ENCODE results near the gene PCLO.

Gene PCLO, protein sequence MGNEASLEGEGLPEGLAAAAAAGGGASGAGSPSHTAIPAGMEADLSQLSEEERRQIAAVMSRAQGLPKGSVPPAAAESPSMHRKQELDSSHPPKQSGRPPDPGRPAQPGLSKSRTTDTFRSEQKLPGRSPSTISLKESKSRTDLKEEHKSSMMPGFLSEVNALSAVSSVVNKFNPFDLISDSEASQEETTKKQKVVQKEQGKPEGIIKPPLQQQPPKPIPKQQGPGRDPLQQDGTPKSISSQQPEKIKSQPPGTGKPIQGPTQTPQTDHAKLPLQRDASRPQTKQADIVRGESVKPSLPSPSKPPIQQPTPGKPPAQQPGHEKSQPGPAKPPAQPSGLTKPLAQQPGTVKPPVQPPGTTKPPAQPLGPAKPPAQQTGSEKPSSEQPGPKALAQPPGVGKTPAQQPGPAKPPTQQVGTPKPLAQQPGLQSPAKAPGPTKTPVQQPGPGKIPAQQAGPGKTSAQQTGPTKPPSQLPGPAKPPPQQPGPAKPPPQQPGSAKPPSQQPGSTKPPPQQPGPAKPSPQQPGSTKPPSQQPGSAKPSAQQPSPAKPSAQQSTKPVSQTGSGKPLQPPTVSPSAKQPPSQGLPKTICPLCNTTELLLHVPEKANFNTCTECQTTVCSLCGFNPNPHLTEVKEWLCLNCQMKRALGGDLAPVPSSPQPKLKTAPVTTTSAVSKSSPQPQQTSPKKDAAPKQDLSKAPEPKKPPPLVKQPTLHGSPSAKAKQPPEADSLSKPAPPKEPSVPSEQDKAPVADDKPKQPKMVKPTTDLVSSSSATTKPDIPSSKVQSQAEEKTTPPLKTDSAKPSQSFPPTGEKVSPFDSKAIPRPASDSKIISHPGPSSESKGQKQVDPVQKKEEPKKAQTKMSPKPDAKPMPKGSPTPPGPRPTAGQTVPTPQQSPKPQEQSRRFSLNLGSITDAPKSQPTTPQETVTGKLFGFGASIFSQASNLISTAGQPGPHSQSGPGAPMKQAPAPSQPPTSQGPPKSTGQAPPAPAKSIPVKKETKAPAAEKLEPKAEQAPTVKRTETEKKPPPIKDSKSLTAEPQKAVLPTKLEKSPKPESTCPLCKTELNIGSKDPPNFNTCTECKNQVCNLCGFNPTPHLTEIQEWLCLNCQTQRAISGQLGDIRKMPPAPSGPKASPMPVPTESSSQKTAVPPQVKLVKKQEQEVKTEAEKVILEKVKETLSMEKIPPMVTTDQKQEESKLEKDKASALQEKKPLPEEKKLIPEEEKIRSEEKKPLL (N-terminal part only)

GRCh38 chr7:83162402-83163256 is at the start of gene PCLO:
PCLO (minus strand) TSS chr7:83162884; CDS start chr7:83162592, 292 bp downstream.
- DNase-seq (ENCODE audit: low spot score): peak; percentile 74
- H3K9me3 Mint-ChIP-seq: no peaks in the 10 kb centered on the region
- H3K4me1 Mint-ChIP-seq (ENCODE audit: low read depth): no peaks in the 10 kb centered on the region
- H3K4me3 Mint-ChIP-seq: peak within 1 kb of the TSS; percentile 59
- H3K27ac Mint-ChIP-seq: no peak within 1 kb of the TSS
- no peaks in the 10 kb centered on the region for H3K36me3 Mint-ChIP-seq (ENCODE audit: low read depth)
- H3K27me3 Mint-ChIP-seq (ENCODE audit: low read depth): peaks cover 15% of the 10 kb centered on the region

- Mint-ChIP-seq H3K4me1 (ENCODE audit: low read depth) (no peaks in the 10 kb centered on the region), H3K27me3 (ENCODE audit: low read depth) (no peaks in the 10 kb centered on the region), H3K36me3 (ENCODE audit: low read depth) (no peaks in the 10 kb centered on the region), H3K9me3 (no peaks in the 10 kb centered on the region), H3K4me3 (no peak overlapping the region), H3K27ac (no peak overlapping the region)
- DNase-seq (ENCODE audit: low spot score): no peak
Measured at GRCh38 chr7:83211685-83212084, 49.0 kb upstream of the PCLO start.

GRCh38 chr7:83210479-83210878 is 47.8 kb upstream of the PCLO start:
- Mint-ChIP-seq H3K9me3 (no peaks in the 10 kb centered on the region), H3K27me3 (ENCODE audit: low read depth) (no peaks in the 10 kb centered on the region), H3K36me3 (ENCODE audit: low read depth) (no peaks in the 10 kb centered on the region), H3K27ac (no peak overlapping the region), H3K4me3 (no peak overlapping the region), H3K4me1 (ENCODE audit: low read depth) (no peaks in the 10 kb centered on the region)
- DNase-seq (ENCODE audit: low spot score): no peak

DNA sequence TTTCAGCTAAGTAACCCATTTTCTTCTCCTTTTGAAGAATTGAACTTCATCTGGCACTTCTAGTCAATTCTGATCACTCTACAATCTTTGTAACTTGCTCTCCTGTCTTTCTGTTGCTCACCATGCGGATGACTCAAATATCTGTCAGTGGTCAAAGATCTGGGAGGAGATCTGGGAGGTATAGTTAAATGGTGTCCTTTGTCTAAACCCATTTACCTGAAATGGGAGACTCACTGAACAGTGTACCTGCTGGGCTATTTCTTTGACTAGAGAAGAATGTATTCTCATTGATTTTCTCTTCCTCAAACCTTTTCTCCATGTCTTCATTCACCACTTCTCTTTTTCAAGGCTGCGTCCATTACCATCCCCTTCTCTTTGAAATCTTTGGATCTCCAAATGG is 42.0 kb upstream of the PCLO start:
- H3K4me1 Mint-ChIP-seq (ENCODE audit: low read depth): no peaks in the 10 kb centered on the region
- H3K9me3 Mint-ChIP-seq: peaks cover 5% of the 10 kb centered on the region
- DNase-seq (ENCODE audit: low spot score): no peak
- no peak overlapping the region for H3K27ac Mint-ChIP-seq
- no peak overlapping the region for H3K4me3 Mint-ChIP-seq
- no peaks in the 10 kb centered on the region for H3K36me3 Mint-ChIP-seq (ENCODE audit: low read depth)
- no peaks in the 10 kb centered on the region for H3K27me3 Mint-ChIP-seq (ENCODE audit: low read depth)

DNA sequence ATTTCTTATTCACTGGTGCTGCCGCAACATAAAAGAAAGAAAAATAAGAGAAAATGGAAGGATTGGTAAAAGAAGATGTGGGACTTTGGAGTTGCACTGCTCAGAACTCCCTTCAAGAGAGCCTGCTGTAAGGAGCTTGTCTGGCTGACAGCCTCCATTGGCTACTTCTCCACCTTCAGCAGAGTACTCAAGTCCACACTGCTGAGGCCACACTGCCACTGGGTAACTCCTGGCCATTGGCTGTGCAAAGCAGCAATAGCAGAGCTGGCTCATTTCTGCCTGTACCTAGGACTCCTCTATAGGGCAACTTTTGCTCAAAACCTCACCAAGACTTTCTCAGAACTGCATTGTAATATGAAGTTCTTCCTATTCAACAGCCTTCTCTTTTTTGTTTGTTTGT is 38.7 kb upstream of the PCLO start:
- no peaks in the 10 kb centered on the region for H3K27me3 Mint-ChIP-seq (ENCODE audit: low read depth)
- H3K9me3 Mint-ChIP-seq: peaks cover 8% of the 10 kb centered on the region
- no peak overlapping the region for H3K27ac Mint-ChIP-seq
- no peaks in the 10 kb centered on the region for H3K4me1 Mint-ChIP-seq (ENCODE audit: low read depth)
- no peak for DNase-seq (ENCODE audit: low spot score)
- H3K36me3 Mint-ChIP-seq (ENCODE audit: low read depth): no peaks in the 10 kb centered on the region
- no peak overlapping the region for H3K4me3 Mint-ChIP-seq

DNA sequence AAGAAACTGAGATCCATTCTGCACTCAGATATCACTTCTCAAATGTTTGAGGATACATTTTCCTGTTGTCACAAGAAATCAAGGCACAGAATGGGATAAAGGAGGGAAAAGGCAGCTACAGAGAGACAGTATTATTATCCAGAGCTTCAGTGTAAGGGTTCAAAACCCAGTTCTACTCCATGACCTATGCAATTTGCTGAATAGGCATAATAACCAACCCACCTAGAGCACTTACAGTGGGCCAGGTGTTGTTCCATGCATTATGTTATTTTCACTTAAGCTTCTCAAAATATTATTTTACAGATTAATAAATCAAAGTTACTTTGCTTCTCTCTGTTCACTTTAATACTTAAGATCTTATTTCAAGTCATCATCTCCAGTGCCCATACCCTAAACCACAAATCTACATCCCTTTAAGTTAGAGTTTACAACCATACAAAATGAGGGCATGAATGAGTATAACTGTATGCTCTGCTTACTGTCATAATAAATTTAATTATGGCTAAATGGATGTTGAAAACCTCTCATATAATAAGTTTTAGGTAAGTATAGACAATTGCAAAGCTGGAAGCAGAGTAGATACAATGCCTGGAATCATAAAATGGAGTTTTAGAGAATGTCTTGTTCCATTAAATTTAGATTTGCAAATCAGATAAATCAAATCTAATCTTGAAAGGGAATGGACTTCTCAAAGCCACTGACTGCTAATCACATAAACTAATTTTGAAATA is 28.1 kb upstream of the PCLO start:
- Mint-ChIP-seq H3K4me1 (ENCODE audit: low read depth) (no peaks in the 10 kb centered on the region), H3K27ac (no peak overlapping the region), H3K27me3 (ENCODE audit: low read depth) (no peaks in the 10 kb centered on the region), H3K36me3 (ENCODE audit: low read depth) (no peaks in the 10 kb centered on the region), H3K4me3 (no peak overlapping the region), H3K9me3 (no peaks in the 10 kb centered on the region)
- DNase-seq (ENCODE audit: low spot score): no peak

DNA sequence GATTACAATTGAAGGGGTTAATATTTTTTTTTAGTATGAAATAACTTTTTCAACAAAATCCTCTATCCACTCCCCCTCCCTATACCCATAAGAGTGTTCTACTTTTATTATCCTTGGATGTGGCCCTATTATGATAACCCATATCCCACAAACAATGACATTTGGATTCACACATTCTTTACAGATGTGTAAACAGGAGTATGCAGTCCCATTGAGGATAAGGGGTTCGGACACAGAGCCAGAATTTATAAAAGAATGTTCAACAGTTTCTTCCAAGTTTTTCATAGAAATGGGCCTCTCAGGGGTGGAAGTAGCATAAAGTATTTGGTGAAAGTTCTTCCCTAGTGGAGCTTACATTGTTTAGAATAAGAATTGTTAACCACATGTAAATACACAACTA is 16.1 kb upstream of the PCLO start:
- Mint-ChIP-seq H3K9me3 (peaks cover 14% of the 10 kb centered on the region), H3K4me1 (ENCODE audit: low read depth) (no peaks in the 10 kb centered on the region)
- DNase-seq (ENCODE audit: low spot score): no peak

GRCh38 chr7:83178066-83178465 is 15.4 kb upstream of the PCLO start:
- H3K27me3 Mint-ChIP-seq (ENCODE audit: low read depth): no peaks in the 10 kb centered on the region
- no peak for DNase-seq (ENCODE audit: low spot score)
- no peak overlapping the region for H3K4me3 Mint-ChIP-seq
- no peak overlapping the region for H3K27ac Mint-ChIP-seq
- peaks cover 7% of the 10 kb centered on the region for H3K9me3 Mint-ChIP-seq
- H3K4me1 Mint-ChIP-seq (ENCODE audit: low read depth): no peaks in the 10 kb centered on the region
- H3K36me3 Mint-ChIP-seq (ENCODE audit: low read depth): no peaks in the 10 kb centered on the region

More for the DNA sequence above, 16.1 kb upstream of the PCLO start:
- H3K4me3 Mint-ChIP-seq: no peak overlapping the region
- no peaks in the 10 kb centered on the region for H3K27me3 Mint-ChIP-seq (ENCODE audit: low read depth)
- H3K27ac Mint-ChIP-seq: no peak overlapping the region
- H3K36me3 Mint-ChIP-seq (ENCODE audit: low read depth): no peaks in the 10 kb centered on the region

DNA sequence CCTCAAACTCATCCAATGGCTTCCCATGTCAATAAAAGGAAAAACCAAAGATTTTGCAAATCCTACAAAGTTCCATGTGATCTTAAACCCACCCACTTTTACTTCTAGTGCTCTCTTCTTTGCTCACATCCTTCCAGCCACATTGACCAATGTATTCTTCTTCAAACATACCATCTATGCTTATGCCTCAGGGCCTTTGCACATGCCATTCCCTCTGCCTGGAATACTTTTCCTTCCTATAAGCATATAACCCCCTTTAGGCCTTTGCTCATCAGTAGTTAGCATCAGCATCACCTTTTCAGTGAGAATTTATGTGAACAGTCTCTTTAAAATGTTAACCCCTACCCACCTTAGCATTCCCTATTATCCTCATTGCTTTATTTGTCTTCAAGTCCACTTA is 11.0 kb upstream of the PCLO start:
- Mint-ChIP-seq H3K4me3 (no peak overlapping the region), H3K9me3 (no peaks in the 10 kb centered on the region), H3K36me3 (ENCODE audit: low read depth) (no peaks in the 10 kb centered on the region), H3K4me1 (ENCODE audit: low read depth) (no peaks in the 10 kb centered on the region), H3K27ac (no peak overlapping the region), H3K27me3 (ENCODE audit: low read depth) (no peaks in the 10 kb centered on the region)
- no peak for DNase-seq (ENCODE audit: low spot score)

DNA sequence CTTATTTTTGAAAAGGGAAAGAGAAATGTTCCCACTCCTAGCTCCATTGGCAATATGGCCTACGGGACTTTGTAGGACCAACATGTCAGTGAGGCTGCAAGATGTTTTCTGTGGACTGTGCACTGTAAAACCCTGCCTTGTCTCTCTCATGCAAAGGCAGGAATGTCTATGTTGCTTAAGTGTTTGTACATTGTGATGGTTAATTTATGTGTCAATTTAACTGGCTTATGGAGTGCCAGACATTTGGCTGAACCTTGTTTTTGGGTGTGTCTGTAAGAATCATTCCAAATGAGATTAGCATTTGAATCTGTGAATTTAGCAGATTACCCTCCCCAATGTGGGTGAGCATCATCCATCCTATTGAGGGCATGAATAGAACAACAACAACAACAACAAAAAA is 4.1 kb upstream of the PCLO start:
- H3K4me1 Mint-ChIP-seq (ENCODE audit: low read depth): no peaks in the 10 kb centered on the region
- no peaks in the 10 kb centered on the region for H3K36me3 Mint-ChIP-seq (ENCODE audit: low read depth)
- H3K27ac Mint-ChIP-seq: no peak overlapping the region
- DNase-seq (ENCODE audit: low spot score): no peak
- H3K27me3 Mint-ChIP-seq (ENCODE audit: low read depth): peaks cover 9% of the 10 kb centered on the region
- H3K4me3 Mint-ChIP-seq: no peak overlapping the region
- H3K9me3 Mint-ChIP-seq: no peaks in the 10 kb centered on the region

DNA sequence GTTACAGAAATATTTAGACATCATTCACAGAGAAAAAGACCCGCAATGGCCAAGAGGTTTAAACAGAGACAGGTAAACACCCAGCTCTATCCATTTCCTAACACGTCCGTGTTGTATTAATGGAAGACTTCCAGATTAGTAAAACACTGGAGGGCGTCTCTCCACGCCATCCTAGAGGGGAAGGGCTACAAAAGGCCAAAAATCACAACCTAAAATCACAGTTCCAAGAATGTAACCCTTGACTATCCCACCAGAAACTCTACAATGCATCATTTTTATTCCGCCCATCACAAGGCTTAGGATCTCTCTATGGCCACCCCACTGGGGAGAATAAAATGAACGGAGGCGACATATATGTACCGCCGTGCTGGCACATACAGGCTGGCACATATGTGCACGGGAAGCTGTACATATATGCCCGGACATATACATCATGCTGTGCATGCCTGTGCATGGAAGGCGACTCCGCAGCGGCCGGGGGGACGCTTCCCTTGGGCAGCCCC is 734 bp downstream of the PCLO start:
- peaks cover 15% of the 10 kb centered on the region for H3K27me3 Mint-ChIP-seq (ENCODE audit: low read depth)
- H3K9me3 Mint-ChIP-seq: no peaks in the 10 kb centered on the region
- no peak overlapping the region for H3K27ac Mint-ChIP-seq
- no peak for DNase-seq (ENCODE audit: low spot score)
- H3K4me1 Mint-ChIP-seq (ENCODE audit: low read depth): no peaks in the 10 kb centered on the region
- no peaks in the 10 kb centered on the region for H3K36me3 Mint-ChIP-seq (ENCODE audit: low read depth)
- H3K4me3 Mint-ChIP-seq: peak overlapping the region; percentile 59

- peaks cover 15% of the 10 kb centered on the region for H3K27me3 Mint-ChIP-seq (ENCODE audit: low read depth)
- H3K4me3 Mint-ChIP-seq: no peak overlapping the region
- no peak overlapping the region for H3K27ac Mint-ChIP-seq
- H3K9me3 Mint-ChIP-seq: no peaks in the 10 kb centered on the region
- H3K4me1 Mint-ChIP-seq (ENCODE audit: low read depth): no peaks in the 10 kb centered on the region
- no peaks in the 10 kb centered on the region for H3K36me3 Mint-ChIP-seq (ENCODE audit: low read depth)
- no peak for DNase-seq (ENCODE audit: low spot score)
Measured at GRCh38 chr7:83161186-83161585, 1.5 kb downstream of the PCLO start.
